WTC11 (cell line): ENCODE measurements around the gene KLF1. TPM values are rescaled to one million over a fixed set of nuclear protein-coding genes. Genes with fewer than 3 reads are reported as not detected.

Experiments used
- ATAC-seq: fragments of 200-7000 bp; cut with Tn5 transposase; 2 replicates; pipeline ENCODE4 v1.10.0; 2021; ENCODE audit warnings: mild to moderate bottlenecking, moderate library complexity
- CTCF ChIA-PET: fragments of 300-600 bp; sonication (Branson Sonifier 250); formaldehyde crosslinking; loops from one replicate; lab custom pipeline; 2021; ENCODE audit warnings: antibody characterized with exemption; lab: Charles Lee
- POLR2A ChIA-PET: fragments of 350-600 bp; sonication (Branson Sonifier 250); formaldehyde crosslinking; loops from one replicate; lab custom pipeline; 2021; ENCODE audit warnings: antibody characterized with exemption; lab: Charles Lee
- DNase-seq: peaks from one replicate; pipeline ENCODE4 v3.0.0; 2021; ENCODE audit warnings: low spot score
- H3K27ac Mint-ChIP-seq: 2 replicates; pipeline ENCODE4 v1.8.0; 2021; ENCODE audit warnings: mixed read lengths
- H3K27me3 Mint-ChIP-seq: 2 replicates; pipeline ENCODE4 v1.8.0; 2021; ENCODE audit warnings: low read depth, mild to moderate bottlenecking, moderate library complexity, mixed read lengths
- H3K36me3 Mint-ChIP-seq: 2 replicates; pipeline ENCODE4 v1.8.0; 2021; ENCODE audit warnings: mixed read lengths
- H3K4me1 Mint-ChIP-seq: 2 replicates; pipeline ENCODE4 v1.8.0; 2022; ENCODE audit warnings: mixed read lengths
- H3K4me3 Mint-ChIP-seq: 2 replicates; pipeline ENCODE4 v1.8.0; 2021; ENCODE audit warnings: mild to moderate bottlenecking, moderate library complexity, mixed read lengths
- H3K9me3 Mint-ChIP-seq: 2 replicates; pipeline ENCODE4 v1.8.0; 2021; ENCODE audit warnings: mixed read lengths
- ARID4B ChIP-seq: sonication (generic); formaldehyde crosslinking; IDR thresholded peaks from 2 replicates; pipeline ENCODE4 v1.8.0; 2023; ENCODE audit warnings: missing genetic modification reagents, mild to moderate bottlenecking, borderline replicate concordance
- E2F1 ChIP-seq: sonication (generic); formaldehyde crosslinking; IDR thresholded peaks from 2 replicates; pipeline ENCODE4 v1.8.0; 2022; ENCODE audit warnings: mild to moderate bottlenecking, missing genetic modification reagents
- FOXK1 ChIP-seq: sonication (generic); formaldehyde crosslinking; IDR thresholded peaks from 2 replicates; pipeline ENCODE4 v1.8.0; 2022; ENCODE audit warnings: mild to moderate bottlenecking, moderate library complexity, missing genetic modification reagents
- FOXP1 ChIP-seq: sonication (generic); formaldehyde crosslinking; IDR thresholded peaks from 2 replicates; pipeline ENCODE4 v1.8.0; 2022; ENCODE audit warnings: missing genetic modification reagents, mild to moderate bottlenecking, moderate library complexity, borderline replicate concordance
- GABPB1 ChIP-seq: sonication (generic); formaldehyde crosslinking; IDR thresholded peaks from 2 replicates; pipeline ENCODE4 v1.8.1; 2023; ENCODE audit warnings: mild to moderate bottlenecking, missing genetic modification reagents
- HMGXB4 ChIP-seq: sonication (generic); formaldehyde crosslinking; IDR thresholded peaks from 2 replicates; pipeline ENCODE4 v1.8.1; 2023; ENCODE audit warnings: mild to moderate bottlenecking, moderate library complexity, missing genetic modification reagents
- JAZF1 ChIP-seq: fragments of 250-450 bp; sonication (Bioruptor Pico); IDR thresholded peaks from 2 replicates; pipeline ENCODE4 v1.9.0; 2021; ENCODE audit warnings: moderate library complexity, mild to moderate bottlenecking, inconsistent platforms
- OVOL2 ChIP-seq: fragments of 250-450 bp; sonication (Bioruptor Pico); IDR thresholded peaks from 2 replicates; pipeline ENCODE4 v1.9.0; 2021; ENCODE audit warnings: mild to moderate bottlenecking, borderline replicate concordance
- SOX15 ChIP-seq: fragments of 250-450 bp; sonication (Bioruptor Pico); IDR thresholded peaks from 2 replicates; pipeline ENCODE4 v1.9.0; 2021; ENCODE audit warnings: mild to moderate bottlenecking
- TCF7 ChIP-seq: sonication (generic); formaldehyde crosslinking; IDR thresholded peaks from 2 replicates; pipeline ENCODE4 v1.8.0; 2022; ENCODE audit warnings: mild to moderate bottlenecking, low read depth, missing genetic modification reagents, moderate library complexity
- TEAD4 ChIP-seq: sonication (generic); formaldehyde crosslinking; IDR thresholded peaks from 2 replicates; pipeline ENCODE4 v1.8.0; 2022; ENCODE audit warnings: mild to moderate bottlenecking, missing genetic modification reagents
- TP53 ChIP-seq: sonication (generic); formaldehyde crosslinking; IDR thresholded peaks from 2 replicates; pipeline ENCODE4 v1.8.1; 2023; ENCODE audit warnings: mild to moderate bottlenecking, missing genetic modification reagents
- USF2 ChIP-seq: sonication (generic); formaldehyde crosslinking; IDR thresholded peaks from 2 replicates; pipeline ENCODE4 v1.8.1; 2023; ENCODE audit warnings: mild to moderate bottlenecking, missing genetic modification reagents, moderate library complexity
- ZMAT4 ChIP-seq: fragments of 250-450 bp; sonication (Bioruptor Pico); IDR thresholded peaks from 2 replicates; pipeline ENCODE4 v1.9.0; 2021; ENCODE audit warnings: mild to moderate bottlenecking
- ZNF121 ChIP-seq: sonication (generic); formaldehyde crosslinking; IDR thresholded peaks from 2 replicates; pipeline ENCODE4 v1.8.0; 2023; ENCODE audit warnings: missing genetic modification reagents
- ZNF263 ChIP-seq: sonication (generic); formaldehyde crosslinking; IDR thresholded peaks from 2 replicates; pipeline ENCODE4 v1.8.1; 2022; ENCODE audit warnings: low read depth, mild to moderate bottlenecking, moderate library complexity, missing genetic modification reagents
- ZNF396 ChIP-seq: fragments of 250-450 bp; sonication (Bioruptor Pico); IDR thresholded peaks from 2 replicates; pipeline ENCODE4 v1.8.0; 2021; ENCODE audit warnings: mild to moderate bottlenecking, moderate library complexity, borderline replicate concordance
- total RNA-seq: library from RNA; stranded (reverse); gene quantifications from 3 replicates; pipeline ENCODE4 v1.2.3, GENCODE V29; 2021
- TF ChIP-seq, protein P1 (sequence below): fragments of 200-600 bp; IDR thresholded peaks from 2 replicates; pipeline ENCODE4 v1.8.0; 2022; ENCODE audit warnings: antibody characterized with exemption
- TF ChIP-seq, protein P2 (sequence below): sonication (generic); formaldehyde crosslinking; IDR thresholded peaks from 2 replicates; pipeline ENCODE4 v1.8.1; 2022; ENCODE audit warnings: low read depth, mild to moderate bottlenecking, moderate library complexity, missing genetic modification reagents, borderline replicate concordance

The KLF1 gene
- total RNA-seq, 1 experiment from 2014 or later, result 0.72 TPM

- TF ChIP-seq ZNF396 (CRISPR knock-in tag), result no peak
- TF ChIP-seq FOXP1, result no peak
- TF ChIP-seq, protein P1, sequence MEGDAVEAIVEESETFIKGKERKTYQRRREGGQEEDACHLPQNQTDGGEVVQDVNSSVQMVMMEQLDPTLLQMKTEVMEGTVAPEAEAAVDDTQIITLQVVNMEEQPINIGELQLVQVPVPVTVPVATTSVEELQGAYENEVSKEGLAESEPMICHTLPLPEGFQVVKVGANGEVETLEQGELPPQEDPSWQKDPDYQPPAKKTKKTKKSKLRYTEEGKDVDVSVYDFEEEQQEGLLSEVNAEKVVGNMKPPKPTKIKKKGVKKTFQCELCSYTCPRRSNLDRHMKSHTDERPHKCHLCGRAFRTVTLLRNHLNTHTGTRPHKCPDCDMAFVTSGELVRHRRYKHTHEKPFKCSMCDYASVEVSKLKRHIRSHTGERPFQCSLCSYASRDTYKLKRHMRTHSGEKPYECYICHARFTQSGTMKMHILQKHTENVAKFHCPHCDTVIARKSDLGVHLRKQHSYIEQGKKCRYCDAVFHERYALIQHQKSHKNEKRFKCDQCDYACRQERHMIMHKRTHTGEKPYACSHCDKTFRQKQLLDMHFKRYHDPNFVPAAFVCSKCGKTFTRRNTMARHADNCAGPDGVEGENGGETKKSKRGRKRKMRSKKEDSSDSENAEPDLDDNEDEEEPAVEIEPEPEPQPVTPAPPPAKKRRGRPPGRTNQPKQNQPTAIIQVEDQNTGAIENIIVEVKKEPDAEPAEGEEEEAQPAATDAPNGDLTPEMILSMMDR, result no peak
- TF ChIP-seq TP53 (CRISPR knock-in tag), result no peak
- TF ChIP-seq HMGXB4 (CRISPR knock-in tag), result no peak
Measured at GRCh38 chr19:12922959-12923358, 36.0 kb upstream of the KLF1 start (continued).

DNA sequence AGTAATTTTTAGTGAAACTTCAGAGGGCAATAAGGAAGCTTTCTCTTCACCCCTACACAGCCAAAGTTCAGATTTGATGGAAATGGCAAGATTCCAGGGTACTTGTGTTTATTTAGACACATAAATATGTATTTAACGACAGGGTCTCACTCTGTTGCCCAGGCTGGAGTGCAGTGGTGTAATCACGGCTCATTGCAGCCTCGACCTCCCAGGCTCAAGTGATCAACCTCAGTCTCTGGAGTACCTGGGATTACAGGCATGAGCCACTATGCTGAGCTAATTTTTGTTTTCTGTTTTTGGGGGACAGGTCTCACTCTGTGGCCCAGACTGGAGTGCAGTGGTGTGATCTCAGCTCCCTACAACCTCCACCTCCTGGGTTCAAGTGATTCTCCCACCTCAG, 34.0 kb upstream of the KLF1 start:
- Mint-ChIP-seq H3K27ac (peak overlapping the region; percentile 46; the same call in 1 of the 2 replicates), H3K9me3 (peaks cover 9% of the 10 kb centered on the region), H3K4me1 (no peaks in the 10 kb centered on the region), H3K4me3 (no peak overlapping the region), H3K27me3 (peaks cover 22% of the 10 kb centered on the region), H3K36me3 (peaks cover 36% of the 10 kb centered on the region)
- ATAC-seq (no peak), DNase-seq (no peak)
- ChIA-PET POLR2A (interaction anchor here (0.5 to 1.0 kb wide), 3 partner anchors 13 to 1947 kb away, joined by 3 to 7 read pairs (median 4); partner anchors contain the start of gene FARSA), CTCF (interaction anchor here (0.7 to 1.4 kb wide), 3 partner anchors 36 to 70 kb away, joined by 3 to 6 read pairs (median 5); no protein-coding TSS in a partner anchor)
- TF ChIP-seq ARID4B (CRISPR knock-in tag) (no peak), ZNF121 (CRISPR knock-in tag) (peak; percentile 68; the same call in 1 of the 2 replicates)

DNA sequence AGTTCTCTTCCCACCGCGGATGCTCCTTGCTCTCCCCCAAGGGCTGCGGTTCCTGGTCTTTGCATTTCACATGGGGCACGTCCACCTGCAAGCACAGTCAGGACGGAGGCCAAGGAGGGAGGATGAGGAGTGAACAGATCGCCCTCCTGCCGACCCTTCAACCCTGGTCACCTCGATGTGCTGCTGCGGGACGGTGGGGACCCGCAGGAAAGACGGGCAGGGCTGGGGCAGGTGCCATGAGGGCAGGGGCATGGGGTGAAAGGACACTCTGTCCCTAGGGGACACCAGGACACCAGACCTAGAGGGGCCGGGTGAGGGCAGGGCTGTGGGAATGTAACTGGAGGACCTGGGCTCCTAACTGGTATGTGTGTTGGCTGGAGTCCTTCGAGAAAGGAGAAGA, 31.3 kb upstream of the KLF1 start:
- CTCF ChIA-PET, result interaction anchor here (3.3 kb wide), 1 partner anchor 47 kb away, joined by 14 read pairs; no protein-coding TSS in a partner anchor
- Mint-ChIP-seq H3K4me3 (0 out of 2 replicates have a peak overlapping the region, but pooled peaks have one; percentile 31), H3K27me3 (peaks cover 22% of the 10 kb centered on the region), H3K9me3 (peaks cover 9% of the 10 kb centered on the region), H3K27ac (no peak overlapping the region), H3K36me3 (peaks cover 12% of the 10 kb centered on the region), H3K4me1 (peaks cover 13% of the 10 kb centered on the region)
- ATAC-seq, result no peak
- POLR2A ChIA-PET, result no interaction called here
- no peak for DNase-seq
- no peak for TF ChIP-seq ZNF263
- TF ChIP-seq ZMAT4, result no peak
- no peak for TF ChIP-seq FOXK1 (CRISPR knock-in tag)
- TF ChIP-seq TCF7, result no peak
- no peak for TF ChIP-seq OVOL2 (CRISPR knock-in tag)
- no peak for TF ChIP-seq SOX15 (CRISPR knock-in tag)
- TF ChIP-seq E2F1 (CRISPR knock-in tag), result no peak
- TF ChIP-seq, protein P2, sequence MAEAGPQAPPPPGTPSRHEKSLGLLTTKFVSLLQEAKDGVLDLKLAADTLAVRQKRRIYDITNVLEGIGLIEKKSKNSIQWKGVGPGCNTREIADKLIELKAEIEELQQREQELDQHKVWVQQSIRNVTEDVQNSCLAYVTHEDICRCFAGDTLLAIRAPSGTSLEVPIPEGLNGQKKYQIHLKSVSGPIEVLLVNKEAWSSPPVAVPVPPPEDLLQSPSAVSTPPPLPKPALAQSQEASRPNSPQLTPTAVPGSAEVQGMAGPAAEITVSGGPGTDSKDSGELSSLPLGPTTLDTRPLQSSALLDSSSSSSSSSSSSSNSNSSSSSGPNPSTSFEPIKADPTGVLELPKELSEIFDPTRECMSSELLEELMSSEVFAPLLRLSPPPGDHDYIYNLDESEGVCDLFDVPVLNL (CRISPR knock-in tag), result no peak
- TF ChIP-seq JAZF1, result no peak
- TF ChIP-seq TEAD4 (CRISPR knock-in tag), result no peak
- TF ChIP-seq TP53 (CRISPR knock-in tag), result no peak
- TF ChIP-seq HMGXB4 (CRISPR knock-in tag), result no peak
- no peak for TF ChIP-seq GABPB1 (CRISPR knock-in tag)
- no peak for TF ChIP-seq USF2 (CRISPR knock-in tag)
